Calu3 (cell line): ENCODE measurements around the gene UFM1. TPM values are rescaled to one million over a fixed set of nuclear protein-coding genes. Genes with fewer than 3 reads are reported as not detected.

Source experiments
- BruUV-seq: library from RNA; stranded (reverse); fragments of 400-500 nt; replicated peaks from 2 replicates; lab custom pipeline; 2021; lab: Mats Ljungman, UMichigan
- CTCF ChIA-PET: fragments of 300-600 bp; sonication (Branson Sonifier 250); formaldehyde crosslinking; loops from one replicate; lab custom pipeline; 2022; ENCODE audit warnings: antibody characterized with exemption; lab: Charles Lee
- DNase-seq: peaks from one replicate; pipeline ENCODE4 v3.0.0; 2022
- H3K27ac Mint-ChIP-seq: one replicate; pipeline ENCODE4 v1.8.0; 2022; ENCODE audit warnings: mixed read lengths; ENCODE audit not compliant: unreplicated experiment
- H3K27me3 Mint-ChIP-seq: one replicate; pipeline ENCODE4 v1.8.0; 2022; ENCODE audit warnings: mixed read lengths; ENCODE audit not compliant: unreplicated experiment
- H3K36me3 Mint-ChIP-seq: one replicate; pipeline ENCODE4 v1.8.0; 2022; ENCODE audit warnings: mild to moderate bottlenecking, moderate library complexity, mixed read lengths; ENCODE audit not compliant: insufficient read depth, unreplicated experiment
- H3K4me1 Mint-ChIP-seq: one replicate; pipeline ENCODE4 v1.8.0; 2022; ENCODE audit warnings: mild to moderate bottlenecking, low read depth, mixed read lengths; ENCODE audit not compliant: unreplicated experiment
- H3K4me3 Mint-ChIP-seq: one replicate; pipeline ENCODE4 v1.8.0; 2022; ENCODE audit warnings: mild to moderate bottlenecking, low read depth, moderate library complexity, mixed read lengths; ENCODE audit not compliant: unreplicated experiment
- H3K9me3 Mint-ChIP-seq: one replicate; pipeline ENCODE4 v1.8.0; 2022; ENCODE audit warnings: low read depth, mixed read lengths; ENCODE audit not compliant: unreplicated experiment
- CTCF ChIP-seq: fragments of 200-600 bp; IDR thresholded peaks from one replicate; pipeline ENCODE4 v1.8.0; 2022; ENCODE audit warnings: antibody characterized with exemption; ENCODE audit not compliant: unreplicated experiment
- intact Hi-C: fragments of 100-400 bp; cut with micrococcal nuclease; formaldehyde crosslinking; loops from one replicate; pipeline ENCODE4 v1.10.0; 2022; ENCODE audit not compliant: unreplicated experiment
- total RNA-seq: library from RNA; stranded (reverse); gene quantifications from 2 replicates; pipeline ENCODE4 v1.2.3, GENCODE V29; 2022

UFM1 gene
- total RNA-seq, 1 experiment from 2014 or later, result 40.1 TPM

GRCh38 chr13:38405216-38405615 is 55.6 kb downstream of the UFM1 start:
- H3K27ac Mint-ChIP-seq, result no peak overlapping the region

GRCh38 chr13:38409771-38410170 is 60.1 kb downstream of the UFM1 start:
- Mint-ChIP-seq H3K4me1 (peaks cover 13% of the 10 kb centered on the region), H3K36me3 (no peaks in the 10 kb centered on the region), H3K27me3 (no peaks in the 10 kb centered on the region), H3K9me3 (no peaks in the 10 kb centered on the region), H3K4me3 (peak overlapping the region; percentile 12), H3K27ac (no peak overlapping the region)
- DNase-seq, result peak; percentile 9
- intact Hi-C loops, result no loop called here
- no TSS peak for BruUV-seq
- TF ChIP-seq CTCF, result no peak
- CTCF ChIA-PET, result no interaction called here

More at GRCh38 chr13:38405216-38405615, 55.6 kb downstream of the UFM1 start:
- TF ChIP-seq CTCF, result no peak
- no peak for DNase-seq
- CTCF ChIA-PET, result no interaction called here
- Mint-ChIP-seq H3K4me3 (no peak overlapping the region), H3K9me3 (peaks cover 2% of the 10 kb centered on the region), H3K4me1 (no peaks in the 10 kb centered on the region), H3K36me3 (no peaks in the 10 kb centered on the region), H3K27me3 (no peaks in the 10 kb centered on the region)
- intact Hi-C loops, result no loop called here
- BruUV-seq, result no TSS peak

- no peaks in the 10 kb centered on the region for H3K9me3 Mint-ChIP-seq
- CTCF ChIA-PET, result no interaction called here
- H3K4me3 Mint-ChIP-seq, result no peak overlapping the region
- DNase-seq, result no peak
- H3K27me3 Mint-ChIP-seq, result no peaks in the 10 kb centered on the region
- intact Hi-C loops, result no loop called here
- H3K36me3 Mint-ChIP-seq, result no peaks in the 10 kb centered on the region
- no peak overlapping the region for H3K27ac Mint-ChIP-seq
- TF ChIP-seq CTCF, result no peak
- BruUV-seq, result no TSS peak
- H3K4me1 Mint-ChIP-seq, result peaks cover 13% of the 10 kb centered on the region
These were observed 62.6 kb downstream of the UFM1 start for GRCh38 chr13:38412266-38412665.
